ENCODE results near the gene FAM177A1. TPM values are rescaled to one million over a fixed set of nuclear protein-coding genes. Genes with fewer than 3 reads are reported as not detected.
A peak's percentile ranks its signal among the peaks of the same experiment; 100 is the strongest.

Gene FAM177A1
- total RNA-seq, 1 donor from 2014 or later: 37.7 TPM

GRCh38 chr14:35113308-35113950, 67.4 kb downstream of the FAM177A1 start:
- no peak for DNase-seq (ENCODE audit: extremely low spot score, unreplicated experiment)
- no peak overlapping the region for H3K4me3 Mint-ChIP-seq
- no peaks in the 10 kb centered on the region for H3K27me3 Mint-ChIP-seq
- H3K9me3 Mint-ChIP-seq: peaks cover 6% of the 10 kb centered on the region
- H3K4me1 Mint-ChIP-seq (ENCODE audit: unreplicated experiment): peaks cover 4% of the 10 kb centered on the region
- TF ChIP-seq CTCF (conservative IDR thresholded peaks at IDR 0.05): no peak
- H3K27ac Mint-ChIP-seq: peak overlapping the region; percentile 24
- peaks cover 47% of the 10 kb centered on the region for H3K36me3 Mint-ChIP-seq

GRCh38 chr14:35114036-35114435, 68.0 kb downstream of the FAM177A1 start:
- Mint-ChIP-seq H3K9me3 (peaks cover 6% of the 10 kb centered on the region), H3K4me1 (ENCODE audit: unreplicated experiment) (peaks cover 4% of the 10 kb centered on the region), H3K36me3 (peaks cover 47% of the 10 kb centered on the region), H3K27me3 (no peaks in the 10 kb centered on the region), H3K27ac (peak overlapping the region; percentile 24), H3K4me3 (no peak overlapping the region)
- DNase-seq (ENCODE audit: extremely low spot score, unreplicated experiment): no peak
- TF ChIP-seq CTCF (conservative IDR thresholded peaks at IDR 0.05): no peak

GRCh38 chr14:35116242-35116641, 70.2 kb downstream of the FAM177A1 start:
- Mint-ChIP-seq H3K27ac (no peak overlapping the region), H3K4me1 (ENCODE audit: unreplicated experiment) (peaks cover 8% of the 10 kb centered on the region), H3K4me3 (no peak overlapping the region), H3K9me3 (peaks cover 6% of the 10 kb centered on the region), H3K27me3 (no peaks in the 10 kb centered on the region), H3K36me3 (peaks cover 43% of the 10 kb centered on the region)
- no peak for DNase-seq (ENCODE audit: extremely low spot score, unreplicated experiment)
- no peak for TF ChIP-seq CTCF (conservative IDR thresholded peaks at IDR 0.05)

- Mint-ChIP-seq H3K27me3 (no peaks in the 10 kb centered on the region), H3K27ac (no peak overlapping the region), H3K36me3 (peaks cover 35% of the 10 kb centered on the region), H3K4me1 (ENCODE audit: unreplicated experiment) (peaks cover 8% of the 10 kb centered on the region), H3K4me3 (no peak overlapping the region), H3K9me3 (no peaks in the 10 kb centered on the region)
- TF ChIP-seq CTCF (conservative IDR thresholded peaks at IDR 0.05): no peak
- no peak for DNase-seq (ENCODE audit: extremely low spot score, unreplicated experiment)
These were observed 71.0 kb downstream of the FAM177A1 start for GRCh38 chr14:35117112-35117511.

- H3K27ac Mint-ChIP-seq: peak overlapping the region; percentile 100
- H3K4me1 Mint-ChIP-seq (ENCODE audit: unreplicated experiment): peaks cover 27% of the 10 kb centered on the region
- no peak for TF ChIP-seq CTCF (conservative IDR thresholded peaks at IDR 0.05)
- peak overlapping the region; percentile 96 for H3K4me3 Mint-ChIP-seq
- H3K9me3 Mint-ChIP-seq: no peaks in the 10 kb centered on the region
- peaks cover 20% of the 10 kb centered on the region for H3K36me3 Mint-ChIP-seq
- no peak for DNase-seq (ENCODE audit: extremely low spot score, unreplicated experiment)
- H3K27me3 Mint-ChIP-seq: no peaks in the 10 kb centered on the region
These were observed 75.2 kb downstream of the FAM177A1 start for GRCh38 chr14:35121026-35121886.

All from type B pancreatic cell (in vitro differentiated cells).